Measurements from ENCODE around the gene MYO1G. TPM values are rescaled to one million over a fixed set of nuclear protein-coding genes. Genes with fewer than 3 reads are reported as not detected.

Gene MYO1G
- total and polyA plus RNA-seq, 9 of the 15 experiments (the other 6 are each of a cell fraction or from before 2014, with no cell fraction given), result 0.03 to 0.62 (median 0.13) TPM; not detected in 1

DNA sequence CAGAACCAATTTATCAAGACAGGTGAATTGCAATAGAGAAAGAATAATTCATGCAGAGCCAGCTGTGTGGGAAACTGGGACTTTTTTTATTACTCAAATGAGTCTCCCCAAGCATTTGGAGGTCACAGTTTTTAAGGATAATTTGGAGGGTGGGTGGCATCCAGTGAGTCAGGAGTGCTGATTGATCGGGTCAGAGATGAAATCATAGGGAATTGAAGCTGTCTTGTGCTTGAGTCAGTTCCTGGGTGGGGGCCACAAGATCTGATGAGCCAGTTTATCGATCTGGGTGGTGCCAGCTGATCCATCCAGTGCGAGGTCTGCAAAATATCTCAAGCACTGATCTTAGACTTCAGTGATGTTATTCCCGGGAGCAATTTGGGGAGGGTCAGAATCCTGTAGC, 9.9 kb upstream of the MYO1G start:
- CTCF ChIA-PET (ENCODE audit: low intra/inter-chr PET ratio), result no interaction called here
- peaks cover 31 to 44% of the 10 kb centered on the region in 2 experiments for H3K4me1 ChIP-seq (replicated peaks in 1 of 2; ENCODE audit: control insufficient read depth in 2 of 2, insufficient read depth in 2 of 2, low read length in 2 of 2)
- H3K4me3 ChIP-seq, result no peak overlapping the region
- H3K27me3 ChIP-seq (ENCODE audit: control insufficient read depth in 2 of 2, insufficient read depth in 2 of 2, low read length in 2 of 2), result no peaks in the 10 kb centered on the region
- intact Hi-C loops (cut with micrococcal nuclease) (loop anchor here (5.0 kb wide), 3 partner anchors 106 to 141 kb away; partner anchors contain the start of genes H2AZ2 and TBRG4), in situ Hi-C loops (cut with MboI) (no loop called here)
- H3K27ac ChIP-seq (ENCODE audit: extremely low read depth, low read depth, low read length), result no peak overlapping the region
- WGBS (ENCODE audit: insufficient coverage, low coverage, missing lambda C conversion rate), result 64% methylated on average over 4 of the region's 4 CpGs
- no peak for FAIRE-seq
- peaks cover 40% of the 10 kb centered on the region for H3K79me2 ChIP-seq (ENCODE audit: control insufficient read depth, insufficient read depth, low read length)
- H3K36me3 ChIP-seq (ENCODE audit: control insufficient read depth, insufficient read depth, low read length), result peaks cover 27% of the 10 kb centered on the region
- H3K9ac ChIP-seq (ENCODE audit: insufficient read depth in 1 of 2, low read depth in 2 of 2, low read length in 2 of 2), result no peak overlapping the region
- H2AFZ ChIP-seq (ENCODE audit: low read depth, low read length), result no peak overlapping the region
- POLR2A ChIA-PET, result interaction anchor here (0.6 kb wide), 1 partner anchor 24 kb away, joined by 3 read pairs; no protein-coding TSS in a partner anchor
- no peaks in the 10 kb centered on the region for H3K9me3 ChIP-seq (replicated peaks; ENCODE audit: control insufficient read depth, insufficient read depth, low read depth, low read length)
- H3K9me1 ChIP-seq (ENCODE audit: control insufficient read depth, insufficient read depth, low read length), result no peaks in the 10 kb centered on the region
- BruUV-seq (replicated peaks), result no TSS peak
- peaks cover 12% of the 10 kb centered on the region for H4K20me1 ChIP-seq (replicated peaks; ENCODE audit: control insufficient read depth, insufficient read depth, low read length)
- DNase-seq (ENCODE audit: extremely low read depth in 1 of 4, low spot score in 3 of 4), result no peak
- ATAC-seq, result no peak
- H3K4me2 ChIP-seq (ENCODE audit: insufficient read depth, low read length), result no peak overlapping the region
- TF ChIP-seq ZNF76 (CRISPR knock-in tag; IDR thresholded peaks at IDR 0.05; ENCODE audit: borderline replicate concordance) (no peak), RBM39 (optimal IDR thresholded peaks at IDR 0.05; ENCODE audit: low read depth, low read length) (no peak), PCBP2 (IDR thresholded peaks at IDR 0.05; ENCODE audit: low read depth, low read length, poor library complexity, severe bottlenecking) (no peak), XRCC5 (IDR thresholded peaks at IDR 0.05; ENCODE audit: low read depth, low read length) (no peak), ZNF668 (CRISPR knock-in tag; IDR thresholded peaks at IDR 0.05) (no peak), HDAC2 (IDR thresholded peaks at IDR 0.05) (no peak)
- TF ChIP-seq, protein P1, sequence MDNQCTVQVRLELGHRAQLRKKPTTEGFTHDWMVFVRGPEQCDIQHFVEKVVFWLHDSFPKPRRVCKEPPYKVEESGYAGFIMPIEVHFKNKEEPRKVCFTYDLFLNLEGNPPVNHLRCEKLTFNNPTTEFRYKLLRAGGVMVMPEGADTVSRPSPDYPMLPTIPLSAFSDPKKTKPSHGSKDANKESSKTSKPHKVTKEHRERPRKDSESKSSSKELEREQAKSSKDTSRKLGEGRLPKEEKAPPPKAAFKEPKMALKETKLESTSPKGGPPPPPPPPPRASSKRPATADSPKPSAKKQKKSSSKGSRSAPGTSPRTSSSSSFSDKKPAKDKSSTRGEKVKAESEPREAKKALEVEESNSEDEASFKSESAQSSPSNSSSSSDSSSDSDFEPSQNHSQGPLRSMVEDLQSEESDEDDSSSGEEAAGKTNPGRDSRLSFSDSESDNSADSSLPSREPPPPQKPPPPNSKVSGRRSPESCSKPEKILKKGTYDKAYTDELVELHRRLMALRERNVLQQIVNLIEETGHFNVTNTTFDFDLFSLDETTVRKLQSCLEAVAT (IDR thresholded peaks at IDR 0.05), result no peak
- TF ChIP-seq, protein P2, sequence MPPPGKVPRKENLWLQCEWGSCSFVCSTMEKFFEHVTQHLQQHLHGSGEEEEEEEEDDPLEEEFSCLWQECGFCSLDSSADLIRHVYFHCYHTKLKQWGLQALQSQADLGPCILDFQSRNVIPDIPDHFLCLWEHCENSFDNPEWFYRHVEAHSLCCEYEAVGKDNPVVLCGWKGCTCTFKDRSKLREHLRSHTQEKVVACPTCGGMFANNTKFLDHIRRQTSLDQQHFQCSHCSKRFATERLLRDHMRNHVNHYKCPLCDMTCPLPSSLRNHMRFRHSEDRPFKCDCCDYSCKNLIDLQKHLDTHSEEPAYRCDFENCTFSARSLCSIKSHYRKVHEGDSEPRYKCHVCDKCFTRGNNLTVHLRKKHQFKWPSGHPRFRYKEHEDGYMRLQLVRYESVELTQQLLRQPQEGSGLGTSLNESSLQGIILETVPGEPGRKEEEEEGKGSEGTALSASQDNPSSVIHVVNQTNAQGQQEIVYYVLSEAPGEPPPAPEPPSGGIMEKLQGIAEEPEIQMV (tag; conservative IDR thresholded peaks at IDR 0.05; ENCODE audit: low read depth), result no peak
- TF ChIP-seq, protein P3, sequence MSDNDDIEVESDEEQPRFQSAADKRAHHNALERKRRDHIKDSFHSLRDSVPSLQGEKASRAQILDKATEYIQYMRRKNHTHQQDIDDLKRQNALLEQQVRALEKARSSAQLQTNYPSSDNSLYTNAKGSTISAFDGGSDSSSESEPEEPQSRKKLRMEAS (CRISPR knock-in tag; IDR thresholded peaks at IDR 0.05), result no peak
- TF ChIP-seq, protein P4, sequence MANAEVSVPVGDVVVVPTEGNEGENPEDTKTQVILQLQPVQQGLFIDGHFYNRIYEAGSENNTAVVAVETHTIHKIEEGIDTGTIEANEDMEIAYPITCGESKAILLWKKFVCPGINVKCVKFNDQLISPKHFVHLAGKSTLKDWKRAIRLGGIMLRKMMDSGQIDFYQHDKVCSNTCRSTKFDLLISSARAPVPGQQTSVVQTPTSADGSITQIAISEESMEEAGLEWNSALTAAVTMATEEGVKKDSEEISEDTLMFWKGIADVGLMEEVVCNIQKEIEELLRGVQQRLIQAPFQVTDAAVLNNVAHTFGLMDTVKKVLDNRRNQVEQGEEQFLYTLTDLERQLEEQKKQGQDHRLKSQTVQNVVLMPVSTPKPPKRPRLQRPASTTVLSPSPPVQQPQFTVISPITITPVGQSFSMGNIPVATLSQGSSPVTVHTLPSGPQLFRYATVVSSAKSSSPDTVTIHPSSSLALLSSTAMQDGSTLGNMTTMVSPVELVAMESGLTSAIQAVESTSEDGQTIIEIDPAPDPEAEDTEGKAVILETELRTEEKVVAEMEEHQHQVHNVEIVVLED (CRISPR knock-in tag; IDR thresholded peaks at IDR 0.05), result no peak
- TF ChIP-seq, protein P5, sequence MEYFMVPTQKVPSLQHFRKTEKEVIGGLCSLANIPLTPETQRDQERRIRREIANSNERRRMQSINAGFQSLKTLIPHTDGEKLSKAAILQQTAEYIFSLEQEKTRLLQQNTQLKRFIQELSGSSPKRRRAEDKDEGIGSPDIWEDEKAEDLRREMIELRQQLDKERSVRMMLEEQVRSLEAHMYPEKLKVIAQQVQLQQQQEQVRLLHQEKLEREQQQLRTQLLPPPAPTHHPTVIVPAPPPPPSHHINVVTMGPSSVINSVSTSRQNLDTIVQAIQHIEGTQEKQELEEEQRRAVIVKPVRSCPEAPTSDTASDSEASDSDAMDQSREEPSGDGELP (CRISPR knock-in tag; IDR thresholded peaks at IDR 0.05; ENCODE audit: borderline replicate concordance), result 0 out of 2 replicates have a peak, but pooled peaks have one; percentile 2
